ENCODE measurements around the gene CDK7.

Gene CDK7

GRCh38 chr5:69275563-69275962, 40.9 kb downstream of the CDK7 start:
- no CpG with 5 or more reads among the region's 7 CpGs for WGBS
- no peak overlapping the region for H2BK12ac ChIP-seq (ENCODE audit: low read length in 2 of 2)
- no peak overlapping the region for H2AK5ac ChIP-seq (ENCODE audit: low read length, severe bottlenecking)
- no peak overlapping the region for H2BK120ac ChIP-seq (ENCODE audit: low read depth, low read length)
- peaks cover 5% of the 10 kb centered on the region for H3K4me1 ChIP-seq (ENCODE audit: control insufficient read depth, insufficient read depth, low read depth, low read length)
- no peaks in the 10 kb centered on the region for H3K9me3 ChIP-seq (ENCODE audit: control insufficient read depth, low read length)
- H4K8ac ChIP-seq (ENCODE audit: low read length), result no peak overlapping the region
- peaks cover 14% of the 10 kb centered on the region for H3K79me1 ChIP-seq (replicated peaks; ENCODE audit: low read length, poor library complexity, severe bottlenecking)
- no peak overlapping the region for H3K18ac ChIP-seq (ENCODE audit: low read depth in 1 of 2, low read length in 2 of 2)
- H3K36me3 ChIP-seq (ENCODE audit: control insufficient read depth in 1 of 2, insufficient read depth in 2 of 2, low read depth in 1 of 2, low read length in 2 of 2), result peaks cover 17 to 77% of the 10 kb centered on the region in 2 experiments
- peak overlapping the region; percentile 95 for H3K27ac ChIP-seq (ENCODE audit: low read length, poor library complexity, severe bottlenecking)
- no peak overlapping the region for H3K9ac ChIP-seq (ENCODE audit: low read length)
- no peak for DNase-seq
- no peak overlapping the region for H2BK5ac ChIP-seq (ENCODE audit: low read depth, low read length, poor library complexity, severe bottlenecking)
- H3K14ac ChIP-seq (ENCODE audit: low read length in 2 of 2), result no peak overlapping the region
- no peak overlapping the region for H3K4me2 ChIP-seq (ENCODE audit: low read length, poor library complexity, severe bottlenecking)
- H3K23ac ChIP-seq (ENCODE audit: low read length in 2 of 2), result no peak overlapping the region
- H4K91ac ChIP-seq (ENCODE audit: low read length), result no peak overlapping the region
- no peak overlapping the region for H3K4ac ChIP-seq (ENCODE audit: low read depth in 1 of 2, low read length in 2 of 2)
- H3K4me3 ChIP-seq (ENCODE audit: insufficient read depth in 1 of 2, low read depth in 1 of 2, low read length in 2 of 2), result no peak overlapping the region
- H3K27me3 ChIP-seq (ENCODE audit: control insufficient read depth in 1 of 2, insufficient read depth in 1 of 2, low read length in 2 of 2), result no peaks in the 10 kb centered on the region
- H2BK15ac ChIP-seq (ENCODE audit: low read depth, poor library complexity, severe bottlenecking), result no peak overlapping the region
- H2AFZ ChIP-seq (ENCODE audit: low read depth, low read length), result no peak overlapping the region

- no peak overlapping the region for H3K4ac ChIP-seq (ENCODE audit: low read depth in 1 of 2, low read length in 2 of 2)
- H3K4me2 ChIP-seq (ENCODE audit: low read length, poor library complexity, severe bottlenecking), result no peak overlapping the region
- H3K9me3 ChIP-seq (ENCODE audit: control insufficient read depth, low read length), result no peaks in the 10 kb centered on the region
- no peak overlapping the region for H2BK12ac ChIP-seq (ENCODE audit: low read length in 2 of 2)
- peaks cover 21 to 82% of the 10 kb centered on the region in 2 experiments for H3K36me3 ChIP-seq (ENCODE audit: control insufficient read depth in 1 of 2, insufficient read depth in 2 of 2, low read depth in 1 of 2, low read length in 2 of 2)
- H3K9ac ChIP-seq (ENCODE audit: low read length), result no peak overlapping the region
- H2BK15ac ChIP-seq (ENCODE audit: low read depth, poor library complexity, severe bottlenecking), result no peak overlapping the region
- H3K23ac ChIP-seq (ENCODE audit: low read length in 2 of 2), result no peak overlapping the region
- WGBS, result 44% methylated on average over 2 of the region's 5 CpGs
- H2AFZ ChIP-seq (ENCODE audit: low read depth, low read length), result no peak overlapping the region
- no peak overlapping the region for H2BK120ac ChIP-seq (ENCODE audit: low read depth, low read length)
- peak overlapping the region; percentile 93 for H2AK5ac ChIP-seq (ENCODE audit: low read length, severe bottlenecking)
- peak; percentile 74 for DNase-seq
- H4K8ac ChIP-seq (ENCODE audit: low read length), result no peak overlapping the region
- H3K14ac ChIP-seq (ENCODE audit: low read length in 2 of 2), result no peak overlapping the region
- no peak overlapping the region for H3K18ac ChIP-seq (ENCODE audit: low read depth in 1 of 2, low read length in 2 of 2)
- H2BK5ac ChIP-seq (ENCODE audit: low read depth, low read length, poor library complexity, severe bottlenecking), result peak overlapping the region; percentile 84
- H3K4me1 ChIP-seq (ENCODE audit: control insufficient read depth, insufficient read depth, low read depth, low read length), result peaks cover 4% of the 10 kb centered on the region
- peak overlapping the region; percentile 95 for H3K27ac ChIP-seq (ENCODE audit: low read length, poor library complexity, severe bottlenecking)
- H3K27me3 ChIP-seq (ENCODE audit: control insufficient read depth in 1 of 2, insufficient read depth in 1 of 2, low read length in 2 of 2), result no peaks in the 10 kb centered on the region
- no peak overlapping the region for H3K4me3 ChIP-seq (ENCODE audit: insufficient read depth in 1 of 2, low read depth in 1 of 2, low read length in 2 of 2)
- H3K79me1 ChIP-seq (replicated peaks; ENCODE audit: low read length, poor library complexity, severe bottlenecking), result peaks cover 15% of the 10 kb centered on the region
- no peak overlapping the region for H4K91ac ChIP-seq (ENCODE audit: low read length)
These were observed 41.9 kb downstream of the CDK7 start for GRCh38 chr5:69276422-69277174.

GRCh38 chr5:69279517-69279916, 44.8 kb downstream of the CDK7 start:
- H2BK12ac ChIP-seq (ENCODE audit: low read length in 2 of 2), result no peak overlapping the region
- H2BK5ac ChIP-seq (ENCODE audit: low read depth, low read length, poor library complexity, severe bottlenecking), result no peak overlapping the region
- peaks cover 7% of the 10 kb centered on the region for H3K4me1 ChIP-seq (ENCODE audit: control insufficient read depth, insufficient read depth, low read depth, low read length)
- H2AFZ ChIP-seq (ENCODE audit: low read depth, low read length), result no peak overlapping the region
- H2BK15ac ChIP-seq (ENCODE audit: low read depth, poor library complexity, severe bottlenecking), result no peak overlapping the region
- H4K8ac ChIP-seq (ENCODE audit: low read length), result no peak overlapping the region
- H3K4me3 ChIP-seq (ENCODE audit: insufficient read depth in 1 of 2, low read depth in 1 of 2, low read length in 2 of 2), result no peak overlapping the region
- no peak overlapping the region for H2BK120ac ChIP-seq (ENCODE audit: low read depth, low read length)
- H3K36me3 ChIP-seq (ENCODE audit: control insufficient read depth in 1 of 2, insufficient read depth in 2 of 2, low read depth in 1 of 2, low read length in 2 of 2), result peaks cover 23 to 64% of the 10 kb centered on the region in 2 experiments
- no peak overlapping the region for H3K23ac ChIP-seq (ENCODE audit: low read length in 2 of 2)
- no peak overlapping the region for H4K91ac ChIP-seq (ENCODE audit: low read length)
- H3K18ac ChIP-seq (ENCODE audit: low read depth in 1 of 2, low read length in 2 of 2), result peak overlapping the region in 1 of 2 experiments; percentile 34
- no peaks in the 10 kb centered on the region for H3K27me3 ChIP-seq (ENCODE audit: control insufficient read depth in 1 of 2, insufficient read depth in 1 of 2, low read length in 2 of 2)
- peak overlapping the region; percentile 22 for H2AK5ac ChIP-seq (ENCODE audit: low read length, severe bottlenecking)
- no peak overlapping the region for H3K4me2 ChIP-seq (ENCODE audit: low read length, poor library complexity, severe bottlenecking)
- 97% methylated on average over 3 of the region's 5 CpGs for WGBS
- H3K14ac ChIP-seq (ENCODE audit: low read length in 2 of 2), result no peak overlapping the region
- no peak for DNase-seq
- H3K9ac ChIP-seq (ENCODE audit: low read length), result no peak overlapping the region
- H3K4ac ChIP-seq (ENCODE audit: low read depth in 1 of 2, low read length in 2 of 2), result no peak overlapping the region
- H3K79me1 ChIP-seq (replicated peaks; ENCODE audit: low read length, poor library complexity, severe bottlenecking), result peaks cover 14% of the 10 kb centered on the region
- H3K27ac ChIP-seq (ENCODE audit: low read length, poor library complexity, severe bottlenecking), result no peak overlapping the region
- H3K9me3 ChIP-seq (ENCODE audit: control insufficient read depth, low read length), result no peaks in the 10 kb centered on the region

GRCh38 chr5:69281114-69281513, 46.4 kb downstream of the CDK7 start:
- H3K79me1 ChIP-seq (replicated peaks; ENCODE audit: low read length, poor library complexity, severe bottlenecking), result peaks cover 11% of the 10 kb centered on the region
- no peak overlapping the region for H3K14ac ChIP-seq (ENCODE audit: low read length in 2 of 2)
- no peak overlapping the region for H4K91ac ChIP-seq (ENCODE audit: low read length)
- DNase-seq, result no peak
- no peak overlapping the region for H3K4me2 ChIP-seq (ENCODE audit: low read length, poor library complexity, severe bottlenecking)
- H3K4ac ChIP-seq (ENCODE audit: low read depth in 1 of 2, low read length in 2 of 2), result no peak overlapping the region
- H2BK12ac ChIP-seq (ENCODE audit: low read length in 2 of 2), result no peak overlapping the region
- no peak overlapping the region for H4K8ac ChIP-seq (ENCODE audit: low read length)
- no peak overlapping the region for H2BK5ac ChIP-seq (ENCODE audit: low read depth, low read length, poor library complexity, severe bottlenecking)
- H3K9ac ChIP-seq (ENCODE audit: low read length), result no peak overlapping the region
- no peak overlapping the region for H2BK15ac ChIP-seq (ENCODE audit: low read depth, poor library complexity, severe bottlenecking)
- H2AFZ ChIP-seq (ENCODE audit: low read depth, low read length), result no peak overlapping the region
- no peaks in the 10 kb centered on the region for H3K27me3 ChIP-seq (ENCODE audit: control insufficient read depth in 1 of 2, insufficient read depth in 1 of 2, low read length in 2 of 2)
- no peak overlapping the region for H2AK5ac ChIP-seq (ENCODE audit: low read length, severe bottlenecking)
- no peak overlapping the region for H3K23ac ChIP-seq (ENCODE audit: low read length in 2 of 2)
- no peak overlapping the region for H2BK120ac ChIP-seq (ENCODE audit: low read depth, low read length)
- no peak overlapping the region for H3K27ac ChIP-seq (ENCODE audit: low read length, poor library complexity, severe bottlenecking)
- WGBS, result 100% methylated on average over 1 of the region's 1 CpG
- H3K4me1 ChIP-seq (ENCODE audit: control insufficient read depth, insufficient read depth, low read depth, low read length), result peaks cover 11% of the 10 kb centered on the region
- H3K36me3 ChIP-seq (ENCODE audit: control insufficient read depth in 1 of 2, insufficient read depth in 2 of 2, low read depth in 1 of 2, low read length in 2 of 2), result peaks cover 20 to 59% of the 10 kb centered on the region in 2 experiments
- no peak overlapping the region for H3K18ac ChIP-seq (ENCODE audit: low read depth in 1 of 2, low read length in 2 of 2)
- H3K4me3 ChIP-seq (ENCODE audit: insufficient read depth in 1 of 2, low read depth in 1 of 2, low read length in 2 of 2), result no peak overlapping the region
- no peaks in the 10 kb centered on the region for H3K9me3 ChIP-seq (ENCODE audit: control insufficient read depth, low read length)
